ENCODE data around the gene HGS. TPM values are rescaled to one million over a fixed set of nuclear protein-coding genes. Genes with fewer than 3 reads are reported as not detected.

The HGS gene
- total and polyA plus RNA-seq, 2 of the 8 experiments (the other 6 are each of a cell fraction or from before 2014, with no cell fraction given), result 80.8 to 99.7 TPM

GRCh38 chr17:81702934-81703746 is 19.3 kb downstream of the HGS start, which contains the start of gene MRPL12:
TSS of gene MRPL12 (plus strand) at chr17:81703367. CDS start at chr17:81703502, 135 bp downstream.
- Histone ChIP-seq H2BK20ac (ENCODE audit: low read length) (no peak within 1 kb of the TSS), H2BK5ac (ENCODE audit: low read depth, low read length) (peak within 1 kb of the TSS; percentile 81), H2BK15ac (ENCODE audit: low read length) (no peak within 1 kb of the TSS), H3K18ac (ENCODE audit: extremely low read depth, low read length) (peak within 1 kb of the TSS; percentile 78; the same call in 1 of the 2 replicates), H3K4ac (replicated peaks; ENCODE audit: insufficient read length, low read depth, low read length) (peak within 1 kb of the TSS; percentile 87), H3K27ac (ENCODE audit: low read depth, low read length) (peak within 1 kb of the TSS; percentile 92), H2AFZ (ENCODE audit: low read length) (no peak within 1 kb of the TSS), H4K8ac (ENCODE audit: extremely low read depth, insufficient read depth, low read length) (peak within 1 kb of the TSS; percentile 97), H3K36me3 (ENCODE audit: control insufficient read depth in 2 of 4, insufficient read depth in 4 of 4, low read length in 3 of 4) (peaks cover 20 to 42% (median 31%) of the 10 kb centered on the region in 4 experiments), H3K27me3 (replicated peaks in 1 of 4; ENCODE audit: control insufficient read depth in 3 of 4, extremely low read depth in 1 of 4, insufficient read depth in 3 of 4, low read length in 3 of 4) (no peaks in the 10 kb centered on the region), H3K14ac (ENCODE audit: insufficient read length) (no peak within 1 kb of the TSS), H3K56ac (replicated peaks; ENCODE audit: insufficient read length, low read depth, low read length) (peak within 1 kb of the TSS; percentile 94), H3K4me1 (replicated peaks in 1 of 4; ENCODE audit: control insufficient read depth in 3 of 4, insufficient read depth in 4 of 4, low read length in 3 of 4) (peaks cover 0 to 14% (median 10%) of the 10 kb centered on the region in 4 experiments; a peak in 5 of 7 replicates), H4K91ac (replicated peaks; ENCODE audit: insufficient read length, low read length) (peak within 1 kb of the TSS; percentile 83), H2AK5ac (ENCODE audit: low read depth, low read length) (peak within 1 kb of the TSS; percentile 25), H3K23ac (ENCODE audit: insufficient read length) (no peak within 1 kb of the TSS), H2BK12ac (ENCODE audit: low read depth, low read length) (no peak within 1 kb of the TSS), H3K9ac (replicated peaks in 1 of 4; ENCODE audit: extremely low read depth in 1 of 4, low read depth in 3 of 4, low read length in 3 of 4) (peak within 1 kb of the TSS; percentile 95 to 98 (median 96)), H3K4me3 (ENCODE audit: extremely low read depth in 1 of 4, insufficient read depth in 2 of 4, low read depth in 3 of 4, low read length in 4 of 4) (peak within 1 kb of the TSS; percentile 76 to 96 (median 95)), H2BK120ac (replicated peaks; ENCODE audit: low read depth, low read length) (no peak within 1 kb of the TSS), H3K9me3 (ENCODE audit: insufficient read depth in 2 of 2, low read depth in 1 of 2, low read length in 1 of 2) (no peaks in the 10 kb centered on the region), H4K5ac (ENCODE audit: insufficient read length, low read depth, low read length) (peak within 1 kb of the TSS; percentile 73), H4K20me1 (replicated peaks in 1 of 2; ENCODE audit: control insufficient read depth in 1 of 2, insufficient read depth in 2 of 2, low read length in 2 of 2) (peaks cover 9 to 13% of the 10 kb centered on the region in 2 experiments), H3K4me2 (ENCODE audit: insufficient read depth in 1 of 2, low read depth in 2 of 2, low read length in 2 of 2) (peak within 1 kb of the TSS; percentile 91 to 95), H3K79me2 (ENCODE audit: control insufficient read depth in 1 of 2, insufficient read depth in 2 of 2, low read length in 2 of 2) (peaks cover 9 to 44% of the 10 kb centered on the region in 2 experiments; a peak in 3 of 4 replicates), H3K79me1 (ENCODE audit: low read depth, low read length) (peaks cover 14% of the 10 kb centered on the region), H3K23me2 (ENCODE audit: low read depth, low read length) (peaks cover 9% of the 10 kb centered on the region)
- peak; percentile 72 to 92 for DNase-seq (ENCODE audit: low read depth in 1 of 2, low spot score in 2 of 2)
- POLR2A ChIA-PET (ENCODE audit: partially characterized antibody), result interaction anchor here (0.8 to 17.2 kb wide), 29 partner anchors 17 to 448 kb away, joined by 3 to 436 read pairs (median 5); partner anchors contain the start of genes ACTG1, ARL16, CCDC137 and FAAP100
- WGBS, 2 experiments (ENCODE audit: extremely low coverage in 1 of 2, insufficient coverage in 1 of 2, insufficient read length in 1 of 2, insufficient replicate concordance in 2 of 2, low coverage in 1 of 2, low lambda C conversion rate in 2 of 2, missing lambda C conversion rate in 1 of 2), result 0% methylated on average over 93 of the region's 102 CpGs; no CpG with 5 or more reads in 1 of the 2 experiments
- no peak for FAIRE-seq
- CTCF ChIA-PET (ENCODE audit: partially characterized antibody), result interaction anchor here (1.1 to 2.3 kb wide), 7 partner anchors 9 to 167 kb away, joined by 3 to 9 read pairs (median 4); partner anchors contain the start of genes ARL16 and HGS
- peak; percentile 57 for TF ChIP-seq E2F6 (IDR thresholded peaks at IDR 0.05)
- peak; percentile 69; the same call in 1 of the 2 replicates for TF ChIP-seq GTF2F1 (IDR thresholded peaks at IDR 0.05; ENCODE audit: borderline replicate concordance, low read depth, low read length)
- no peak; the same call in 1 of the 2 replicates for TF ChIP-seq JUND (IDR thresholded peaks at IDR 0.05; ENCODE audit: low read length)
- no peak for TF ChIP-seq SIX5 (IDR thresholded peaks at IDR 0.05; ENCODE audit: low read depth, low read length)
- peak; percentile 93 for TF ChIP-seq CHD2 (IDR thresholded peaks at IDR 0.05; ENCODE audit: low read length)
- TF ChIP-seq TBP (IDR thresholded peaks at IDR 0.05; ENCODE audit: low read depth, low read length), result peak; percentile 92
- peak; percentile 98 for TF ChIP-seq TAF1 (IDR thresholded peaks at IDR 0.05; ENCODE audit: low read depth, low read length)
- TF ChIP-seq KDM4A (IDR thresholded peaks at IDR 0.05; ENCODE audit: low read depth, low read length, severe bottlenecking), result peak; percentile 81
- TF ChIP-seq SP4 (IDR thresholded peaks at IDR 0.05; ENCODE audit: low read length), result peak; percentile 24; the same call in 1 of the 2 replicates
- peak; percentile 76 for TF ChIP-seq EGR1 (IDR thresholded peaks at IDR 0.05; ENCODE audit: borderline replicate concordance, low read depth, low read length)
- TF ChIP-seq BRCA1 (IDR thresholded peaks at IDR 0.05; ENCODE audit: low read depth, low read length), result peak; percentile 69; the same call in 1 of the 2 replicates

Data from H1 (cell line).